DND-41 (cell line): ENCODE results near the gene TEKT5.

Source experiments
- ATAC-seq: fragments of 200-7000 bp; cut with Tn5 transposase; 3 replicates; pipeline ENCODE4 v1.9.1; 2021; ENCODE audit warnings: low read depth; ENCODE audit not compliant: insufficient read depth
- DNase-seq: peaks from one replicate; pipeline ENCODE4 v3.0.0-alpha.2; 2020
- H2AFZ ChIP-seq: 2 replicates; pipeline ENCODE4 v1.6.0; 2012; ENCODE audit warnings: low read depth, low read length
- H3K27ac ChIP-seq: 2 replicates; pipeline ENCODE4 v1.5.1; 2012; ENCODE audit warnings: low read length, inconsistent platforms
- H3K27me3 ChIP-seq: fragments of 200-600 bp; sonication (generic); 2 replicates; pipeline ENCODE4 v1.6.0; 2012; ENCODE audit warnings: low read length, mild to moderate bottlenecking, inconsistent platforms; ENCODE audit not compliant: insufficient read depth, poor library complexity
- H3K36me3 ChIP-seq: 2 replicates; pipeline ENCODE4 v1.5.1; 2012; ENCODE audit warnings: low read length, inconsistent platforms; ENCODE audit not compliant: insufficient read depth
- H3K4me1 ChIP-seq: 2 replicates; pipeline ENCODE4 v1.5.1; 2012; ENCODE audit warnings: mild to moderate bottlenecking, low read length; ENCODE audit not compliant: insufficient read depth
- H3K4me2 ChIP-seq: 2 replicates; pipeline ENCODE4 v1.6.0; 2012; ENCODE audit warnings: mild to moderate bottlenecking, moderate library complexity, low read length, inconsistent platforms; ENCODE audit not compliant: insufficient read depth
- H3K4me3 ChIP-seq, 2 experiments: fragments of 200-600 bp in 1 of 2; shearing (Covaris generic) in 1 of 2; 2 replicates each; pipeline ENCODE4 v1.5.1; 2012 to 2016; ENCODE audit warnings: inconsistent platforms in 2 of 2, low read length in 2 of 2, mild to moderate bottlenecking in 2 of 2, low read depth in 1 of 2, moderate library complexity in 1 of 2
- H3K79me2 ChIP-seq: 2 replicates; pipeline ENCODE4 v1.6.0; 2012; ENCODE audit warnings: low read length, inconsistent platforms; ENCODE audit not compliant: insufficient read depth
- H3K9ac ChIP-seq: 2 replicates; pipeline ENCODE4 v1.6.0; 2012; ENCODE audit warnings: low read depth, mild to moderate bottlenecking, inconsistent platforms, low read length, moderate library complexity
- H3K9me3 ChIP-seq: 2 replicates; pipeline ENCODE4 v1.5.1; 2012; ENCODE audit warnings: low read length, moderate library complexity, mild to moderate bottlenecking, inconsistent platforms; ENCODE audit not compliant: insufficient read depth, severe bottlenecking
- H4K20me1 ChIP-seq: 2 replicates; pipeline ENCODE4 v1.6.0; 2012; ENCODE audit warnings: low read length; ENCODE audit not compliant: insufficient read depth
- EZH2 ChIP-seq: IDR thresholded peaks from 3 replicates; pipeline ENCODE4 v1.6.1; 2012; ENCODE audit warnings: borderline replicate concordance, low read depth, mild to moderate bottlenecking, moderate library complexity, low read length, inconsistent platforms; ENCODE audit not compliant: severe bottlenecking
- TF ChIP-seq, protein P1 (sequence below): IDR thresholded peaks from 2 replicates; pipeline ENCODE4 v1.5.1; 2012; ENCODE audit warnings: borderline replicate concordance, low read length, moderate library complexity, mild to moderate bottlenecking; ENCODE audit not compliant: poor library complexity, severe bottlenecking; ENCODE audit errors: extremely low read depth

The TEKT5 gene

DNA sequence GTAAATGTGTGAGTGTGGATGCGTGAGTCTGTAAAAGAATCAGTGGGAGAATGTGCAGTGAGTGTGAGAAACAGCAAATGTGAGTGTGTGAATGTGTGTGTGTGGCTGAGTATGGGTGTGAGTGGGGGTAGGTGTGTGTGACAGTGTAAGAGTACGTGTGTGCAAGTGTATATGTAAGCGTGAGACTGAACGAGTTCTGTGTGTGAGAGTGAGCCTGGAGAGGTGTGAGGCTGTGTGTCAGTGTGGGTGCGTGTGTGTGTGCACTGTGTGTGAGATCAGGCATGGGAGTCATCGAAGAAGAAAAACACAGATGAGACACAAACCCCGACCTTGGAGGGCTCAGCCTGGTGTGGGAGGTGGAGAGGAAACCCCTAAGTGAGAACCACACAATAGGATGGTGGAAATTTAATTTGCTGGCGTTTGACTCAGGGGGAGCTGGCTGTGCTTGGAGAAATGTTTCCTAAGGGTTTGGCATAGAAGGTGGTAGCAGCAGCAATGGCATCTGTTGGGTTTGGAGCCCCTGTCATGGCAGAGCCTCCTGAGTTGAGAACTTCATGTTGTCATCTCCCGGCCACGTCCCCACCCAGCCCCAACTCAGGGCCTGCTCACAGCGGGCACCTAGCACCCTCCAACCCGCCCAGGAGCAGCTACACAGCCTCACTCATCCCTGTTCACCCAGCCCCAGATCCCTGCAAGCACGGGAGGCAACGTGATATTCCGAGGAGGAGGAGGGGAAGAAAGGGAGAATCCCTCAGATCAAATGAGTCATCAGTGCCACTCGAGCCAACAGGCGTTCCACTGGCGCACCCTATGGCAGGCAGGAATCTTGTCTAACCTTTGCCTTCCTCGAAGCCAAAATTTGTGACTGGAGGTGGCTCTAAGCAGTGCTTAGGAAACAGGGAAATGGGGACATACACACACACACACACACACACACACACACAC is 34.6 kb upstream of the TEKT5 start:
- DNase-seq (no peak), ATAC-seq (no peak)
- Histone ChIP-seq H4K20me1 (no peaks in the 10 kb centered on the region), H3K36me3 (no peaks in the 10 kb centered on the region), H3K4me3 (no peak overlapping the region), H3K9me3 (no peaks in the 10 kb centered on the region), H3K79me2 (no peaks in the 10 kb centered on the region), H2AFZ (no peak overlapping the region), H3K4me1 (no peaks in the 10 kb centered on the region), H3K4me2 (no peak overlapping the region), H3K27ac (no peak overlapping the region), H3K27me3 (no peaks in the 10 kb centered on the region), H3K9ac (no peak overlapping the region)
- TF ChIP-seq EZH2, result no peak
- TF ChIP-seq, protein P1, sequence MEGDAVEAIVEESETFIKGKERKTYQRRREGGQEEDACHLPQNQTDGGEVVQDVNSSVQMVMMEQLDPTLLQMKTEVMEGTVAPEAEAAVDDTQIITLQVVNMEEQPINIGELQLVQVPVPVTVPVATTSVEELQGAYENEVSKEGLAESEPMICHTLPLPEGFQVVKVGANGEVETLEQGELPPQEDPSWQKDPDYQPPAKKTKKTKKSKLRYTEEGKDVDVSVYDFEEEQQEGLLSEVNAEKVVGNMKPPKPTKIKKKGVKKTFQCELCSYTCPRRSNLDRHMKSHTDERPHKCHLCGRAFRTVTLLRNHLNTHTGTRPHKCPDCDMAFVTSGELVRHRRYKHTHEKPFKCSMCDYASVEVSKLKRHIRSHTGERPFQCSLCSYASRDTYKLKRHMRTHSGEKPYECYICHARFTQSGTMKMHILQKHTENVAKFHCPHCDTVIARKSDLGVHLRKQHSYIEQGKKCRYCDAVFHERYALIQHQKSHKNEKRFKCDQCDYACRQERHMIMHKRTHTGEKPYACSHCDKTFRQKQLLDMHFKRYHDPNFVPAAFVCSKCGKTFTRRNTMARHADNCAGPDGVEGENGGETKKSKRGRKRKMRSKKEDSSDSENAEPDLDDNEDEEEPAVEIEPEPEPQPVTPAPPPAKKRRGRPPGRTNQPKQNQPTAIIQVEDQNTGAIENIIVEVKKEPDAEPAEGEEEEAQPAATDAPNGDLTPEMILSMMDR, result no peak

DNA sequence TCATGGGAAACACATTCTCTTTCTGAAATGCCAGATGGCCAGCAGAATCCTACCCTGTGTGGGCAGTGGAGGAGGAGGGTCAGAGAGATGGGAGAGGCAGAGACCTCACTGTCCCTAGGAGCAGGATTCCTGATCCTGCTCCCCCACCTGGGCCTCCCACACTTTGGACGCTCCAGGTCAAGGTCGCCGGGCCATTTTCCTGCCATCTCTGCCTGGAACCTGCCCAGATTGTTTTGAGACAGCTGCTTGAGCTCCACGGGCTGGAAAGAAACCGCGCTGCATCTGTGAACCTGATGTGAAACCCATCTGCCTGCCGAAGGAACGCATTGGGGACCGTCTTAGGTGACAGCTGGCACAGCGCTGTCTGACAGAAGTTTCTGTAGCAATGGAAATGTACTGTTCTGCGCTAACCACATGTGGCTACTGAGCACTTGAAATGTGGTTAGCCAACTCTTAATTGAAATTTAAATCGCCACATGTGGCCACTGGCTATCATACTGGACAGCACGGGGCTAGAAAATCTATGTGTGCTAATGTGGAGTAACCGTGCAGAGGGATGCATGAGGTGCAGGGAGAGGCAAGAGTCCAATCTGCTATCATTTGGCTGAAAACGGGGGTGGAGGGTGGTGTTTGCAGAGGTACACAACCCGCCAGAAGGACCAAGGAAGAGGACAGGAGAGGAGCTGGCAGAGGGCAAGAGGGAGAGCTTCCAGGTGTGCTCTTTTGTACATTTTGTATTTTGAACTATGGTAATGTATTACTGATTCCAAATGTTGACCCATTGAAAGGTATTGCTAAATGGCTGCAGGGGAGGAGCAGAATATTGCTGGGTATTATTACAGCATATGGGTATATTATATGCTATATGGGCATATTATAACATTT is 33.5 kb upstream of the TEKT5 start:
- no peaks in the 10 kb centered on the region for H3K36me3 ChIP-seq
- no peaks in the 10 kb centered on the region for H3K79me2 ChIP-seq
- H3K4me2 ChIP-seq, result no peak overlapping the region
- H3K9me3 ChIP-seq, result no peaks in the 10 kb centered on the region
- H3K27ac ChIP-seq, result no peak overlapping the region
- ATAC-seq (no peak), DNase-seq (no peak)
- no peaks in the 10 kb centered on the region for H3K27me3 ChIP-seq
- H2AFZ ChIP-seq, result no peak overlapping the region
- H3K4me3 ChIP-seq, result no peak overlapping the region
- H3K4me1 ChIP-seq, result no peaks in the 10 kb centered on the region
- no peaks in the 10 kb centered on the region for H4K20me1 ChIP-seq
- TF ChIP-seq EZH2, result no peak
- TF ChIP-seq, protein P1, result no peak
- H3K9ac ChIP-seq, result no peak overlapping the region

DNA sequence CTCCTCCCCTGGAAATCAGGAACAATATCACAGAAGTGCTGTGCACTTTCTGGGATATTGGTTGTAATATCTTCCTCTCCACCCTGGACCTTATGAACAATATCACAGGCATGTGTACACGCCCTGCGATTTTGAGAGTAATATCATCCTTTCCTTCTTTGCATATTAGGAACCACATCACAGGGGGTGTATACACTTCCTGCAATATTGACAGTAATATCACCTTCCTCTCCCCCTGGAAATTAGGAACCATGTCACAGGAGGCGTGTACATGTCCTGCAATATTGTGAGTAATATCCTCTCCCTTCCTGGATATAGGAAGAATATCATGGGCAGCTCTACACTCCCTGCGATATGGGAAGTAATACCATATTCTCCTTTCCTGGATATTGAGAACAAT is 14.2 kb upstream of the TEKT5 start:
- no peaks in the 10 kb centered on the region for H3K9me3 ChIP-seq
- H4K20me1 ChIP-seq, result no peaks in the 10 kb centered on the region
- no peak for ATAC-seq

More for the DNA sequence above, 14.2 kb upstream of the TEKT5 start:
- Histone ChIP-seq H3K36me3 (no peaks in the 10 kb centered on the region), H3K27me3 (no peaks in the 10 kb centered on the region), H3K79me2 (no peaks in the 10 kb centered on the region), H3K4me1 (no peaks in the 10 kb centered on the region), H3K4me2 (no peak overlapping the region), H2AFZ (no peak overlapping the region), H3K9ac (no peak overlapping the region), H3K4me3 (no peak overlapping the region), H3K27ac (no peak overlapping the region)
- DNase-seq, result no peak
- TF ChIP-seq, protein P1, result no peak
- no peak for TF ChIP-seq EZH2
